Ishikawa (cell line): ENCODE results near the gene C12orf42.

ENCODE experiments used
- CREB1 ChIP-seq: IDR thresholded peaks from 2 replicates; pipeline ENCODE4 v1.6.1; 2012; ENCODE audit warnings: low read depth
- EP300 ChIP-seq: IDR thresholded peaks from 2 replicates; pipeline ENCODE4 v1.6.1; 2012; ENCODE audit warnings: borderline replicate concordance
- TAF1 ChIP-seq: IDR thresholded peaks from 2 replicates; pipeline ENCODE4 v1.6.1; 2012; ENCODE audit warnings: low read depth, mild to moderate bottlenecking
- TEAD4 ChIP-seq: IDR thresholded peaks from 2 replicates; pipeline ENCODE4 v1.6.1; 2012
- USF1 ChIP-seq: IDR thresholded peaks from 2 replicates; pipeline ENCODE4 v1.6.1; 2012
- YY1 ChIP-seq: IDR thresholded peaks from 2 replicates; pipeline ENCODE4 v1.6.1; 2012; ENCODE audit warnings: low read depth
- TF ChIP-seq, protein P1 (sequence below): IDR thresholded peaks from 2 replicates; pipeline ENCODE4 v1.6.1; 2012

GRCh38 chr12:103538397-103538796, 42.6 kb upstream of the C12orf42 start:
- TF ChIP-seq CREB1 (no peak), TAF1 (no peak), USF1 (no peak), TEAD4 (no peak), EP300 (no peak), YY1 (no peak)
- TF ChIP-seq, protein P1, sequence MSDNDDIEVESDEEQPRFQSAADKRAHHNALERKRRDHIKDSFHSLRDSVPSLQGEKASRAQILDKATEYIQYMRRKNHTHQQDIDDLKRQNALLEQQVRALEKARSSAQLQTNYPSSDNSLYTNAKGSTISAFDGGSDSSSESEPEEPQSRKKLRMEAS = no peak
